Testis (tissue), 2 donors: ENCODE measurements around the gene ABCF3.

Experiments
- POLR2A ChIP-seq: fragments of 450-650 bp; IDR thresholded peaks from one replicate; pipeline ENCODE4 v1.6.1; 2017; ENCODE audit warnings: antibody characterized with exemption, mild to moderate bottlenecking, moderate library complexity
- TF ChIP-seq, protein P1 (sequence below), 3 experiments: fragments of 450-650 bp in 2 of 3; fragments of 200-600 bp in 1 of 3; sonication (generic) in 1 of 3; IDR thresholded peaks; one replicate each; pipeline ENCODE4 v1.5.1; 2016 to 2019; ENCODE audit warnings: antibody characterized with exemption in 3 of 3, mild to moderate bottlenecking in 2 of 3, moderate library complexity in 1 of 3

DNA sequence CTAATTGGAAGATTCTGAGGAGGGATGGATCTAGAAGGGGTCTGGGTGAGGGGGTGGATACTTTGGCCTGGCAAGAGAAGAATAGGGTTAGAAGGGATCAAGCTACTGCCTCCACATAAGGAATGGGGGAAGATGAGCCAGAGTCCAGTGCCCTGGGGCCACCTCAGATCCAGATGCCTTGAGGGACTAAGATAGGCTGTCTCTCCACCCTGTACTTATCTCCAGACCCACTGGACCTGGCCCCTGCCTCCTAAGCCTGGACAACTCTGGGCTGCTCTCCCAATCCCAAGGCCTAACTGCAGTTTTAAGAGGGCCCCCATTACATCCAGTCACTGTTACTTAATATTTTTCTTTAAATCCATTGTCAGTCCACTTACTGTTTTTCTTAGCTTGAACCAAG lies 28.8 kb upstream of the ABCF3 start:
- TF ChIP-seq, protein P1, sequence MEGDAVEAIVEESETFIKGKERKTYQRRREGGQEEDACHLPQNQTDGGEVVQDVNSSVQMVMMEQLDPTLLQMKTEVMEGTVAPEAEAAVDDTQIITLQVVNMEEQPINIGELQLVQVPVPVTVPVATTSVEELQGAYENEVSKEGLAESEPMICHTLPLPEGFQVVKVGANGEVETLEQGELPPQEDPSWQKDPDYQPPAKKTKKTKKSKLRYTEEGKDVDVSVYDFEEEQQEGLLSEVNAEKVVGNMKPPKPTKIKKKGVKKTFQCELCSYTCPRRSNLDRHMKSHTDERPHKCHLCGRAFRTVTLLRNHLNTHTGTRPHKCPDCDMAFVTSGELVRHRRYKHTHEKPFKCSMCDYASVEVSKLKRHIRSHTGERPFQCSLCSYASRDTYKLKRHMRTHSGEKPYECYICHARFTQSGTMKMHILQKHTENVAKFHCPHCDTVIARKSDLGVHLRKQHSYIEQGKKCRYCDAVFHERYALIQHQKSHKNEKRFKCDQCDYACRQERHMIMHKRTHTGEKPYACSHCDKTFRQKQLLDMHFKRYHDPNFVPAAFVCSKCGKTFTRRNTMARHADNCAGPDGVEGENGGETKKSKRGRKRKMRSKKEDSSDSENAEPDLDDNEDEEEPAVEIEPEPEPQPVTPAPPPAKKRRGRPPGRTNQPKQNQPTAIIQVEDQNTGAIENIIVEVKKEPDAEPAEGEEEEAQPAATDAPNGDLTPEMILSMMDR (IDR thresholded peaks at IDR 0.05) = no peak
- no peak for TF ChIP-seq POLR2A
